ENCODE results near the gene PIRT. TPM values are rescaled to one million over a fixed set of nuclear protein-coding genes. Genes with fewer than 3 reads are reported as not detected.

The PIRT gene
- polyA plus RNA-seq, 1 donor (not counting 4 experiments of a cell fraction or from before 2014, with no cell fraction given), result not detected

- no peak for FAIRE-seq
These were observed 30.2 kb downstream of the PIRT start for GRCh38 chr17:10807704-10808128.

GRCh38 chr17:10806545-10807262 is 31.2 kb downstream of the PIRT start:
- dilution Hi-C loops (cut with MboI; ENCODE audit: extremely low pct_ligation_motif_present, low sequenced_read_pairs), result no loop called here
- FAIRE-seq, result no peak
- no peaks in the 10 kb centered on the region for H4K20me1 ChIP-seq (ENCODE audit: control insufficient read depth, extremely low read depth, insufficient read depth, low read length)

More at GRCh38 chr17:10807704-10808128, 30.2 kb downstream of the PIRT start:
- Histone ChIP-seq H2AFZ (ENCODE audit: control insufficient read depth, low read length) (no peak overlapping the region), H3K9me1 (ENCODE audit: control insufficient read depth, extremely low read depth, insufficient read depth, low read length) (no peaks in the 10 kb centered on the region), H4K20me1 (ENCODE audit: control insufficient read depth, extremely low read depth, insufficient read depth, low read length) (no peaks in the 10 kb centered on the region), H3K4me2 (ENCODE audit: control insufficient read depth, extremely low read depth, insufficient read depth, low read depth, low read length) (no peak overlapping the region), H3K27me3 (ENCODE audit: control insufficient read depth, extremely low read depth, insufficient read depth, low read length) (no peaks in the 10 kb centered on the region), H3K36me3 (ENCODE audit: control insufficient read depth in 2 of 2, extremely low read depth in 1 of 2, insufficient read depth in 2 of 2, low read length in 2 of 2) (no peaks in the 10 kb centered on the region), H3K4me1 (ENCODE audit: control insufficient read depth, extremely low read depth, insufficient read depth, low read length) (peaks cover 9% of the 10 kb centered on the region), H3K9me3 (ENCODE audit: control insufficient read depth, low read depth, low read length) (no peaks in the 10 kb centered on the region), H3K79me2 (ENCODE audit: control insufficient read depth, insufficient read depth, low read length) (no peaks in the 10 kb centered on the region), H3K27ac (ENCODE audit: control insufficient read depth, insufficient read depth, low read length) (no peak overlapping the region), H3K4me3 (ENCODE audit: control insufficient read depth in 2 of 3, extremely low read depth in 1 of 3, insufficient read depth in 2 of 3, low read depth in 1 of 3, low read length in 3 of 3) (no peak overlapping the region), H3K9ac (ENCODE audit: control insufficient read depth, extremely low read depth, insufficient read depth, low read length) (no peak overlapping the region)
- TF ChIP-seq CTCF (optimal IDR thresholded peaks at IDR 0.05 in 1 of 3, IDR thresholded peaks at IDR 0.05 in 1 of 3, conservative IDR thresholded peaks at IDR 0.05 in 1 of 3; ENCODE audit: extremely low read depth in 1 of 3, insufficient read depth in 2 of 3, low read length in 3 of 3) (no peak), EZH2 (IDR thresholded peaks at IDR 0.05; ENCODE audit: low read length) (no peak)
- dilution Hi-C loops (cut with MboI; ENCODE audit: extremely low pct_ligation_motif_present, low sequenced_read_pairs), result no loop called here
- no peak for DNase-seq (ENCODE audit: low read depth, low spot score)

More at GRCh38 chr17:10806545-10807262, 31.2 kb downstream of the PIRT start:
- Histone ChIP-seq H3K9ac (ENCODE audit: control insufficient read depth, extremely low read depth, insufficient read depth, low read length) (no peak overlapping the region), H3K9me1 (ENCODE audit: control insufficient read depth, extremely low read depth, insufficient read depth, low read length) (no peaks in the 10 kb centered on the region), H3K27ac (ENCODE audit: control insufficient read depth, insufficient read depth, low read length) (no peak overlapping the region), H3K4me1 (ENCODE audit: control insufficient read depth, extremely low read depth, insufficient read depth, low read length) (peaks cover 9% of the 10 kb centered on the region), H2AFZ (ENCODE audit: control insufficient read depth, low read length) (no peak overlapping the region), H3K4me3 (ENCODE audit: control insufficient read depth in 2 of 3, extremely low read depth in 1 of 3, insufficient read depth in 2 of 3, low read depth in 1 of 3, low read length in 3 of 3) (no peak overlapping the region), H3K27me3 (ENCODE audit: control insufficient read depth, extremely low read depth, insufficient read depth, low read length) (no peaks in the 10 kb centered on the region), H3K79me2 (ENCODE audit: control insufficient read depth, insufficient read depth, low read length) (no peaks in the 10 kb centered on the region), H3K9me3 (ENCODE audit: control insufficient read depth, low read depth, low read length) (no peaks in the 10 kb centered on the region), H3K36me3 (ENCODE audit: control insufficient read depth in 2 of 2, extremely low read depth in 1 of 2, insufficient read depth in 2 of 2, low read length in 2 of 2) (no peaks in the 10 kb centered on the region), H3K4me2 (ENCODE audit: control insufficient read depth, extremely low read depth, insufficient read depth, low read depth, low read length) (no peak overlapping the region)
- TF ChIP-seq CTCF (optimal IDR thresholded peaks at IDR 0.05 in 1 of 3, IDR thresholded peaks at IDR 0.05 in 1 of 3, conservative IDR thresholded peaks at IDR 0.05 in 1 of 3; ENCODE audit: extremely low read depth in 1 of 3, insufficient read depth in 2 of 3, low read length in 3 of 3), result no peak
- TF ChIP-seq EZH2 (IDR thresholded peaks at IDR 0.05; ENCODE audit: low read length), result no peak
- no peak for DNase-seq (ENCODE audit: low read depth, low spot score)

Measured in keratinocyte (primary cell).